HCT116 (cell line): ENCODE measurements around the gene TCF12. TPM values are rescaled to one million over a fixed set of nuclear protein-coding genes. Genes with fewer than 3 reads are reported as not detected.

Experiments used
- ATAC-seq: fragments of 200-7000 bp; cut with Tn5 transposase; 2 replicates; pipeline ENCODE4 v1.9.1; 2020; ENCODE audit warnings: mild to moderate bottlenecking, moderate library complexity
- BruUV-seq: library from RNA; stranded (reverse); fragments of 400-500 nt; replicated peaks from 2 replicates; lab custom pipeline; 2021; lab: Mats Ljungman, UMichigan
- CTCF ChIA-PET: fragments of 300-600 bp; sonication (Branson Sonifier 250); formaldehyde crosslinking; loops from one replicate; lab custom pipeline; 2021; ENCODE audit warnings: antibody characterized with exemption; lab: Charles Lee
- POLR2A ChIA-PET: fragments of 300-600, 350-600 bp; sonication (Branson Sonifier 250); formaldehyde crosslinking; loops from one replicate; lab custom pipeline; 2021; ENCODE audit warnings: antibody characterized with exemption; lab: Charles Lee
- RAD21 ChIA-PET, 2 experiments: fragments of 300-600 bp; sonication (Branson Sonifier 250); formaldehyde crosslinking; loops; one replicate each; lab custom pipeline; 2023; ENCODE audit warnings: low total read pairs in 2 of 2; ENCODE audit not compliant: uncharacterized antibody in 2 of 2, unreplicated experiment in 2 of 2, low non-redundant PET in 1 of 2; lab: Charles Lee
- DNase-seq: peaks from one replicate; pipeline ENCODE4 v3.0.0-alpha.2; 2010; ENCODE audit warnings: low read depth, low spot score
- H2AFZ ChIP-seq: fragments of 200-600 bp; shearing (Covaris generic), sonication (generic); 2 replicates; pipeline ENCODE4 v1.6.1; 2017; ENCODE audit warnings: low read depth, mixed run types, mixed read lengths, antibody characterized with exemption, low read length; ENCODE audit not compliant: poor library complexity, severe bottlenecking
- H3K27ac ChIP-seq: 2 replicates; pipeline ENCODE4 v1.5.1; 2012; ENCODE audit warnings: low read depth, low read length
- H3K27me3 ChIP-seq: fragments of 200-600 bp; sonication (generic); 2 replicates; pipeline ENCODE4 v1.6.1; 2016; ENCODE audit warnings: mixed run types, low read length, mixed read lengths; ENCODE audit not compliant: insufficient read depth
- H3K36me3 ChIP-seq, 2 experiments: fragments of 200-500 bp in 1 of 2; fragments of 200-600 bp in 1 of 2; sonication (Bioruptor generic) in 1 of 2; sonication (generic) in 1 of 2; 2 replicates each; pipeline versions ENCODE4 v1.5.1 to v1.6.1; 2014 to 2016; ENCODE audit warnings: low read length in 2 of 2, inconsistent platforms in 1 of 2, mixed read lengths in 1 of 2, mixed run types in 1 of 2; ENCODE audit not compliant: insufficient read depth in 2 of 2, control insufficient read depth in 1 of 2
- H3K4me1 ChIP-seq, 2 experiments: fragments of 200-600 bp in 1 of 2; sonication (generic) in 1 of 2; 2 replicates each; pipeline versions ENCODE4 v1.5.1 to v1.6.1; 2012 to 2017; ENCODE audit warnings: low read length in 2 of 2, inconsistent platforms in 1 of 2, mild to moderate bottlenecking in 1 of 2, mixed read lengths in 1 of 2, mixed run types in 1 of 2, moderate library complexity in 1 of 2; ENCODE audit not compliant: insufficient read depth in 2 of 2, control insufficient read depth in 1 of 2
- H3K4me2 ChIP-seq: fragments of 200-600 bp; sonication (generic); 2 replicates; pipeline ENCODE4 v1.6.1; 2017; ENCODE audit warnings: mixed run types, low read length, mixed read lengths
- H3K4me3 ChIP-seq, 2 experiments: fragments of 200-600 bp in 1 of 2; sonication (generic) in 1 of 2; replicated peaks in 1 of 2; 2 replicates each; pipeline ENCODE4 v1.5.1; 2011 to 2016; ENCODE audit warnings: low read length in 2 of 2, control low read depth in 1 of 2, low read depth in 1 of 2, mild to moderate bottlenecking in 1 of 2, mixed read lengths in 1 of 2, mixed run types in 1 of 2
- H3K79me2 ChIP-seq: fragments of 200-600 bp; sonication (generic); 2 replicates; pipeline ENCODE4 v1.6.1; 2017; ENCODE audit warnings: mild to moderate bottlenecking, mixed run types, low read length, moderate library complexity, mixed read lengths; ENCODE audit not compliant: insufficient read depth
- H3K9ac ChIP-seq: fragments of 200-600 bp; sonication (generic); 2 replicates; pipeline ENCODE4 v1.6.1; 2016; ENCODE audit warnings: low read length, mixed read lengths
- H3K9me2 ChIP-seq: fragments of 200-600 bp; sonication (generic), shearing (Covaris generic); 2 replicates; pipeline ENCODE4 v1.6.1; 2017; ENCODE audit warnings: mixed run types, mild to moderate bottlenecking, moderate library complexity; ENCODE audit not compliant: insufficient read depth
- H3K9me3 ChIP-seq, 2 experiments: fragments of 200-500 bp in 1 of 2; fragments of 200-600 bp in 1 of 2; sonication (Bioruptor generic) in 1 of 2; sonication (generic) in 1 of 2; 2 replicates each; pipeline ENCODE4 v1.6.1; 2014 to 2017; ENCODE audit warnings: low read length in 2 of 2, mixed read lengths in 2 of 2, inconsistent platforms in 1 of 2, low read depth in 1 of 2, mild to moderate bottlenecking in 1 of 2, mixed run types in 1 of 2, moderate library complexity in 1 of 2; ENCODE audit not compliant: control insufficient read depth in 1 of 2, insufficient read depth in 1 of 2
- H4K20me1 ChIP-seq: fragments of 200-600 bp; sonication (generic), shearing (Covaris generic); 2 replicates; pipeline ENCODE4 v1.6.1; 2017; ENCODE audit warnings: mixed run types, mild to moderate bottlenecking, moderate library complexity; ENCODE audit not compliant: insufficient read depth
- ATF3 ChIP-seq: IDR thresholded peaks from 2 replicates; pipeline ENCODE4 v1.6.1; 2012
- CBX3 ChIP-seq: IDR thresholded peaks from 2 replicates; pipeline ENCODE4 v1.6.1; 2012; ENCODE audit warnings: low read depth
- FOSL1 ChIP-seq: IDR thresholded peaks from 2 replicates; pipeline ENCODE4 v1.6.1; 2012; ENCODE audit warnings: low read depth
- POLR2A ChIP-seq: IDR thresholded peaks from 2 replicates; pipeline ENCODE4 v1.7.0; 2011; ENCODE audit warnings: borderline replicate concordance; ENCODE audit not compliant: insufficient read depth, insufficient read length; ENCODE audit errors: extremely low read depth
- SIN3A ChIP-seq: IDR thresholded peaks from 2 replicates; pipeline ENCODE4 v1.6.1; 2012; ENCODE audit warnings: low read depth
- TCF7L2 ChIP-seq: IDR thresholded peaks from 2 replicates; pipeline ENCODE4 v1.7.0; 2011; ENCODE audit warnings: borderline replicate concordance, inconsistent platforms; ENCODE audit not compliant: insufficient read depth, insufficient read length; ENCODE audit errors: extremely low read depth
- intact Hi-C: fragments of 100-400 bp; cut with micrococcal nuclease; formaldehyde crosslinking; loops from 2 replicates; pipeline ENCODE4 v1.10.0; 2022
- total RNA-seq: library from RNA; stranded (reverse); gene quantifications from one replicate; pipeline ENCODE4 v1.2.1, GENCODE V29; 2021; ENCODE audit not compliant: unreplicated experiment

The TCF12 gene
- total RNA-seq, 1 experiment from 2014 or later: 71.6 TPM

- Histone ChIP-seq H3K4me3 (no peak overlapping the region), H3K4me2 (no peak overlapping the region), H3K36me3 (no peaks in the 10 kb centered on the region), H3K4me1 (peaks cover 0 to 9% of the 10 kb centered on the region in 2 experiments; a peak in 3 of 4 replicates), H2AFZ (no peak overlapping the region), H3K9me3 (no peaks in the 10 kb centered on the region), H3K9ac (no peak overlapping the region)
- POLR2A ChIA-PET: no interaction called here
- CTCF ChIA-PET: no interaction called here
- no TSS peak for BruUV-seq
- no peak for DNase-seq
- RAD21 ChIA-PET: no interaction called here
- TF ChIP-seq CBX3 (no peak), SIN3A (no peak), FOSL1 (no peak)
- TF ChIP-seq, all 23 proteins: peak for 0
- no peaks in the 10 kb centered on the region for H3K27me3 ChIP-seq
- no peak for ATAC-seq
- peaks cover 87% of the 10 kb centered on the region for H3K79me2 ChIP-seq
- no peak overlapping the region for H3K27ac ChIP-seq
- intact Hi-C loops: no loop called here
- no peaks in the 10 kb centered on the region for H3K9me2 ChIP-seq
- peaks cover 4% of the 10 kb centered on the region; the same call in 1 of the 2 replicates for H4K20me1 ChIP-seq
Measured at GRCh38 chr15:56964182-56964581, 45.7 kb downstream of the TCF12 start.

- Histone ChIP-seq H3K79me2 (peaks cover 88% of the 10 kb centered on the region), H3K4me3 (no peak overlapping the region), H3K9me3 (no peaks in the 10 kb centered on the region), H3K9ac (no peak overlapping the region), H3K9me2 (no peaks in the 10 kb centered on the region), H3K4me1 (peaks cover 0 to 9% of the 10 kb centered on the region in 2 experiments; a peak in 3 of 4 replicates), H4K20me1 (peaks cover 4% of the 10 kb centered on the region; the same call in 1 of the 2 replicates), H3K27me3 (no peaks in the 10 kb centered on the region), H3K27ac (no peak overlapping the region), H3K4me2 (no peak overlapping the region), H2AFZ (no peak overlapping the region), H3K36me3 (no peaks in the 10 kb centered on the region)
- ATAC-seq: no peak
- POLR2A ChIA-PET: no interaction called here
- no peak for TF ChIP-seq POLR2A
- no peak for TF ChIP-seq TCF7L2
- no peak for TF ChIP-seq ATF3
- intact Hi-C loops: no loop called here
- no peak for DNase-seq
- RAD21 ChIA-PET: no interaction called here
- BruUV-seq: no TSS peak
- CTCF ChIA-PET: no interaction called here
Measured at GRCh38 chr15:56965231-56966013, 47.0 kb downstream of the TCF12 start.
